NCI-H82 treated with DMSO at 0.1 percent for 48 hours (cell line): Measurements from ENCODE around the gene FAM219A.
"Not testable (repeated sequence)": the region's sequence is repeated elsewhere in the genome, so short reads cannot be mapped to it uniquely, and the experiment has no call there.

Experiments
- DNase-seq: peaks from one replicate; lab custom pipeline; 2025; ENCODE audit not compliant: unreplicated experiment; lab: John Stamatoyannopoulos, UW

FAM219A gene

DNA sequence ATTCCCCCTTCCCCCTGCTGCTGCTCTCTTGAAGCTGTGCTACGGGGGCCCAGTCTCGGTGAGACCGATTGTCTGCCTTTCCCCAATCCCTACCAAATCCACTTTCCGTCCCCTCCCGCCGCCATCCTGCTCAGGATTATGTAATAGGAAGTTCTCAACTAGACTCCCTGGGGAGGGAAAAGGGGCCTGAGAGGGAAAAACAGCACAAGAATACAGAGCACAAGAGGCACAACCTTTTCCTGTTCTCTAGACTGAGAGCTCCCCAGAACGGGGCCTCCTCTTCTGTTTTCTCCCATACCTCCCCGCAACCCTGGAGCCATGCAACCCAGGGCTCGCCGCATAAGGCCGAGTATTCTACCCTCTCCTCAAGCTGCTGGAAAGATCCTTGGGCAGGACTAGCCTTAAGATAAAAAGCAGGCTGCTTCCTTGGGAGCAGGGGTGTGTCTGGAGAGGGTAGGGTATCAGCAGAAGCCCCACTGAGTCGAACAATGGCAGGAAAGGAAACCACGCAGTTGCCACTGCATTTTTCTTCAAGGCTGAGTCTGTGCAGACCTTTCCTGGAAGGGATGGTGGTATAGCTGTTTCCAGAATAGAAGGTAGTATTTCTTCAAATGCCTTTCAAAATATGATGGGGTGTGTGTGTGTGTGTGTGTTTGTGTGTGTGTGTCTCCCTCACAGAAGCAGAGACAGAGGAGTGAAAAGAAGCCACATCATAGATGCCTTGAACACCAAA lies 94.6 kb downstream of the FAM219A start:
- peak; percentile 34 for DNase-seq

DNA sequence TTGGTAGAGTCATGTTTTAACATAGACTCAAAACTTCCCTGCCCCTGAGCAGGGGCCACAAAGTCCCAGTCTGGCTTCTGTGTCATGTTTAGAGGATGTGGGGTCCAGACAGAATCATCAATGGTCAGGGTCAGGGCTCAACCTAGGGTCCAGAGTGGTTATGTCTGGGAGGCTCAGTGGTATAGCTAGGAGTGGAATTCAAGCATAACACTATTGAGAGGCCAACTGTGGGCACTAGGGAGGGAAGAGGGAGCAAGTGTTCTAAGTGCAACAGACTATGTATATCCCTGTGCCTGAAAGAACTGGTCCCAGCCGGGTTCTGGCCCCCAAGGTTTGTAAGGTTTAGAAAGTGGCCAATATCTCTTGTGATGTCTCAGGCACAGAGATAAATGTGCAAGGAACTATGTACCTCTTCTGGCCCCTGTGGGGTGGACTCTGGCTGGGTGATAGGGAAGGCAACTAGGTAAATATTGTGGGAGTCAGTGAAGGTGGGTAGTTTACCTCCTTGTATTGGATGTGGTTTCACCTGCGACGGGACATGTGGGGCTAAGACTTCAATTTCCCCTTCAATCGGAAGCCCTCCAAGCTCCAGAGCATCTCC lies 95.7 kb downstream of the FAM219A start:
- DNase-seq = no peak

DNA sequence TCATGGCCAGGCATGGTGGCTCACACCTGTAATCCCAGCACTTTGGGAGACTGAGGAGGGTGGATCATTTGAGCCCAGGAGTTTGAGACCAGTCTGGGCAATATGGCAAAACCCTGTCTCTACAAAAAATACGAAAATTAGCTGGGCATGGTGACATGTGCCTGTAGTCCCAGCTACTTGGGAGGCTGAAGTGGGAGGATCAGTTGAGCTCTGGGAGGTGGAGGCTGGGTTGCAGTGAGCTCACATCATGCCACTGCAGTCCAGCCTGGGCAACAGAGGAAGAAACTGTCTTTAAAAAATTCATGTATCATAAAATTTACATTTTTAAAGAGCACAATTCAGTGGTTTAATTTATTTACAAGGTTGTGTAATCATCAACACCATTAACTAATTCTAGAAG lies 105.4 kb downstream of the FAM219A start:
- DNase-seq = not testable (repeated sequence)

DNA sequence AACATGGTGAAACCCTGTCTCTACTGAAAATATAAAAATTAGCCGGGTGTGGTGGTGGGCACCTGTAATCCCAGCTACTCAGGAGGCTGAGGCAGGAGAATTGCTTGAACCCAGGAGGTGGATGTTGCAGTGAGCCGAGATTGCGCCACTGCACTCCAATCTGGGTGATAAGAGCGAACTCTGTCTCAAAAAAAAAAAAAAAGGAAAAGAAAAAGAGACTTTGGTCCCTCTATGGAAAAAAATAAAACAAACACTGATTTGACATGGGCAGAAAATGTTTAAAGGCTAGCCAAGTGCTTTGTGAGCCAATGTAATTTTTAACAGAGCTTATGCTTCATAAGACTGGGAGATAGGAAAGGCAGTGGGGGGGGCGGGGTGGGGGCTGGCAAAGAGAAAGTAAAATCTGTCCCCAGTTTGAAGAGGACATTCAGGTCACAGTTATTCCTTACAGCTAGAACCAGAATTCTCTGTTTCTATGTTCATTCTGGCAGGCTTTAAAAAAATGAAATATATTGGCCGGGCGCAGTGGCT lies 106.2 kb downstream of the FAM219A start:
- not testable (repeated sequence) for DNase-seq

DNA sequence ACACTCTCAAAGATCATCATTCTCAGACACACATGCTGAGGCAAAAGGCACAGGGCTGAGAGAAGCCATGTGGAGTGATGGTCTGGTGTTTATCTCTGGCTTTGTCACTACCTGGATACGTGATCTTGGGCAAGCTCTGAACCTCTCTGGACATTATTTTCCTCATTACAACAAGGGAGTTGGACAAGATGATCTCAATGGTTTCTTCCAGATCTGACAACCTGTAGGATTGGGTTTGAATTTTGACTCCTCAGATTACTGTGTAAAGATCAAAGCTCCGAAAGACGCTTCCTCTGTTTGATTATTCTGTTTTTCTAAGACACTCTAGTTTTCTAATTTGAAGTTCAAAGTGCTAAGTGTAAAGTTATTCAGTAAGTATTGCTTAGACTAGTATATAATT lies 109.0 kb downstream of the FAM219A start:
- DNase-seq = no peak
